HG03045 (cell line): ENCODE measurements around the gene CXCL5.
"Not testable (repeated sequence)": the region's sequence is repeated elsewhere in the genome, so short reads cannot be mapped to it uniquely, and the experiment has no call there.

Experiments used
- ATAC-seq: cut with Tn5 transposase; IDR thresholded peaks from one replicate; pipeline ENCODE4 v1.9.1; 2021; ENCODE audit warnings: mild to moderate bottlenecking, moderate library complexity; ENCODE audit not compliant: unreplicated experiment

Gene CXCL5

GRCh38 chr4:74015126-74015780, 16.8 kb upstream of the CXCL5 start:
- ATAC-seq = no peak

- ATAC-seq = no peak
Observed at GRCh38 chr4:74014332-74014731, 15.9 kb upstream of the CXCL5 start.

- no peak for ATAC-seq
Observed at GRCh38 chr4:74013264-74013663, 14.8 kb upstream of the CXCL5 start.

GRCh38 chr4:74012130-74012529, 13.7 kb upstream of the CXCL5 start:
- ATAC-seq = no peak

- no peak for ATAC-seq
Observed at GRCh38 chr4:74009307-74009706, 10.8 kb upstream of the CXCL5 start.

- ATAC-seq = no peak
Observed at GRCh38 chr4:74006009-74006476, 7.6 kb upstream of the CXCL5 start.

GRCh38 chr4:74005528-74005927, 7.1 kb upstream of the CXCL5 start:
- ATAC-seq = no peak

- no peak for ATAC-seq
Observed at GRCh38 chr4:74004668-74005067, 6.2 kb upstream of the CXCL5 start.

- no peak for ATAC-seq
Observed at GRCh38 chr4:74000301-74000700, 1.8 kb upstream of the CXCL5 start.

GRCh38 chr4:73992050-73992449, 6.4 kb downstream of the CXCL5 start:
- ATAC-seq = no peak

- no peak for ATAC-seq
Observed at GRCh38 chr4:73991742-73992000, 6.8 kb downstream of the CXCL5 start.

- no peak for ATAC-seq
Observed at GRCh38 chr4:73990988-73991741, 7.3 kb downstream of the CXCL5 start.

- ATAC-seq = no peak
Observed at GRCh38 chr4:73989928-73990327, 8.5 kb downstream of the CXCL5 start.

GRCh38 chr4:73989031-73989430, 9.4 kb downstream of the CXCL5 start:
- ATAC-seq = no peak

GRCh38 chr4:73988061-73988460, 10.4 kb downstream of the CXCL5 start, which contains the start of gene PPBP:
PPBP (minus strand) TSS chr4:73988190; CDS start chr4:73988103, 87 bp downstream.
- no peak for ATAC-seq

GRCh38 chr4:73985528-73985852, 13.0 kb downstream of the CXCL5 start:
- no peak for ATAC-seq

- ATAC-seq = no peak
Observed at GRCh38 chr4:73984736-73985527, 13.5 kb downstream of the CXCL5 start.

- not testable (repeated sequence) for ATAC-seq
Observed at GRCh38 chr4:73981175-73981574, 17.3 kb downstream of the CXCL5 start.

GRCh38 chr4:73979407-73979957, 19.0 kb downstream of the CXCL5 start:
- no peak for ATAC-seq

- ATAC-seq = no peak
Observed at GRCh38 chr4:73978886-73979285, 19.6 kb downstream of the CXCL5 start.

- ATAC-seq = no peak
Observed at GRCh38 chr4:73976716-73977115, 21.8 kb downstream of the CXCL5 start.

GRCh38 chr4:73976217-73976616, 22.3 kb downstream of the CXCL5 start:
- ATAC-seq = no peak
